Hematopoietic multipotent progenitor cell treated with erythropoietin and hydrocortisone succinate and interleukin-3 and kit ligand, for 4 days (in vitro differentiated cells): Measurements from ENCODE around the gene FUS.
A peak's percentile ranks its signal among the peaks of the same experiment; 100 is the strongest.
"Not testable (repeated sequence)": the region's sequence is repeated elsewhere in the genome, so short reads cannot be mapped to it uniquely, and the experiment has no call there.

Experiments
- DNase-seq: peaks from one replicate; pipeline ENCODE4 v3.0.0-alpha.2; 2015

Gene FUS

GRCh38 chr16:31144418-31144817 is 35.5 kb upstream of the FUS start:
- DNase-seq, result not testable (repeated sequence)

GRCh38 chr16:31145398-31145990 is 34.4 kb upstream of the FUS start:
- DNase-seq, result no peak

GRCh38 chr16:31147574-31147973 is 32.4 kb upstream of the FUS start:
- no peak for DNase-seq

GRCh38 chr16:31148281-31148728 is 31.6 kb upstream of the FUS start:
- DNase-seq, result no peak

GRCh38 chr16:31148896-31149295 is 31.0 kb upstream of the FUS start:
- no peak for DNase-seq

- no peak for DNase-seq
Observed at GRCh38 chr16:31149332-31149731, 30.6 kb upstream of the FUS start.

GRCh38 chr16:31149894-31150890 is 29.7 kb upstream of the FUS start, which contains the start of gene PRSS36:
Gene PRSS36 (minus strand): TSS chr16:31150066. CDS start chr16:31150035, 31 bp downstream.
- no peak for DNase-seq

GRCh38 chr16:31150976-31151375 is 29.0 kb upstream of the FUS start:
- not testable (repeated sequence) for DNase-seq

- peak; percentile 82 for DNase-seq
Observed at GRCh38 chr16:31157136-31157535, 22.8 kb upstream of the FUS start.

- DNase-seq, result no peak
Observed at GRCh38 chr16:31167315-31167714, 12.6 kb upstream of the FUS start.

- no peak for DNase-seq
Observed at GRCh38 chr16:31168848-31169247, 11.1 kb upstream of the FUS start.

- peak; percentile 59 for DNase-seq
Observed at GRCh38 chr16:31170048-31170447, 9.9 kb upstream of the FUS start.

GRCh38 chr16:31177136-31177535 is 2.8 kb upstream of the FUS start:
- peak; percentile 82 for DNase-seq

GRCh38 chr16:31179219-31179746 is 656 bp upstream of the FUS start:
- no peak for DNase-seq

- peak; percentile 64 for DNase-seq
Observed at GRCh38 chr16:31181102-31181830, 1.3 kb downstream of the FUS start.

GRCh38 chr16:31182391-31182790 is 2.5 kb downstream of the FUS start:
- DNase-seq, result no peak

GRCh38 chr16:31183432-31184428 is 3.8 kb downstream of the FUS start:
- DNase-seq, result no peak

GRCh38 chr16:31184888-31185287 is 4.9 kb downstream of the FUS start:
- DNase-seq, result no peak

- no peak for DNase-seq
Observed at GRCh38 chr16:31185339-31185738, 5.4 kb downstream of the FUS start.

GRCh38 chr16:31186176-31186575 is 6.2 kb downstream of the FUS start:
- peak; percentile 46 for DNase-seq

- no peak for DNase-seq
Observed at GRCh38 chr16:31186930-31187807, 7.2 kb downstream of the FUS start.
